HEK293 (cell line): Measurements from ENCODE around the gene PARP2.

Experiments
- REST ChIP-seq: fragments of 450-650 bp; formaldehyde crosslinking; IDR thresholded peaks from 2 replicates; pipeline ENCODE4 v1.5.1; 2016; ENCODE audit warnings: missing biosample characterization, missing genetic modification characterization
- TF ChIP-seq, protein P1 (sequence below): fragments of 450-650 bp; formaldehyde crosslinking; IDR thresholded peaks from 2 replicates; pipeline ENCODE4 v1.5.1; 2016; ENCODE audit warnings: missing biosample characterization, missing genetic modification characterization

DNA sequence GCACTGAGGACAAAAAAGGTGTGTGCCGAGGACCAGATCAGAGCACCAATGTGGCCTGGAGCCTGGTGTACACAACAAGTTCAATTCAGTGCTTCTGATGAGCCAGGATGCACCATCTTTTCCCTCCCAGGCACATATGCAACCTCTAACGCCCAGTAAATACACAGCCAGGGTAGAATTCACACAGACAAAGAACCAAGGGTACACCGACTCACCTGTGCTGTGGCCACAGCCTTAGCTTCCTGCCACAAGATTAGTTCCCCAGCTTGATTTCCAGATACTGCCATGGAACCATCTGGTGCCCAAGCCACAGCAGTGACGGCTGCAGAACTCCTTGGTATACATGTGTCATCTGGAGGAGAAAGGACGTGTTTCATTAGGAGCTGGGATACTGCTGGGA is 29.4 kb downstream of the PARP2 start:
- TF ChIP-seq, protein P1, sequence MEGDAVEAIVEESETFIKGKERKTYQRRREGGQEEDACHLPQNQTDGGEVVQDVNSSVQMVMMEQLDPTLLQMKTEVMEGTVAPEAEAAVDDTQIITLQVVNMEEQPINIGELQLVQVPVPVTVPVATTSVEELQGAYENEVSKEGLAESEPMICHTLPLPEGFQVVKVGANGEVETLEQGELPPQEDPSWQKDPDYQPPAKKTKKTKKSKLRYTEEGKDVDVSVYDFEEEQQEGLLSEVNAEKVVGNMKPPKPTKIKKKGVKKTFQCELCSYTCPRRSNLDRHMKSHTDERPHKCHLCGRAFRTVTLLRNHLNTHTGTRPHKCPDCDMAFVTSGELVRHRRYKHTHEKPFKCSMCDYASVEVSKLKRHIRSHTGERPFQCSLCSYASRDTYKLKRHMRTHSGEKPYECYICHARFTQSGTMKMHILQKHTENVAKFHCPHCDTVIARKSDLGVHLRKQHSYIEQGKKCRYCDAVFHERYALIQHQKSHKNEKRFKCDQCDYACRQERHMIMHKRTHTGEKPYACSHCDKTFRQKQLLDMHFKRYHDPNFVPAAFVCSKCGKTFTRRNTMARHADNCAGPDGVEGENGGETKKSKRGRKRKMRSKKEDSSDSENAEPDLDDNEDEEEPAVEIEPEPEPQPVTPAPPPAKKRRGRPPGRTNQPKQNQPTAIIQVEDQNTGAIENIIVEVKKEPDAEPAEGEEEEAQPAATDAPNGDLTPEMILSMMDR (tag by site-specific recombination): no peak
- no peak for TF ChIP-seq REST (tag by site-specific recombination)
